Mucosa of gallbladder (tissue), 1 donor: Measurements from ENCODE around the gene CDKAL1. TPM values are rescaled to one million over a fixed set of nuclear protein-coding genes. Genes with fewer than 3 reads are reported as not detected.
"Not testable (repeated sequence)": the region's sequence is repeated elsewhere in the genome, so short reads cannot be mapped to it uniquely, and the experiment has no call there.

Source experiments
- DNase-seq: peaks from one replicate; pipeline ENCODE4 v3.0.0-alpha.2; 2020; ENCODE audit warnings: low spot score
- total RNA-seq: library from RNA; stranded (reverse); gene quantifications from one replicate; pipeline ENCODE4 v1.2.1, GENCODE V29; 2021
- donor health status: DM: no; HTN: no; CAD: no.

CDKAL1 gene
- total RNA-seq, 1 donor from 2014 or later = 13.1 TPM

- not testable (repeated sequence) for DNase-seq
Observed at GRCh38 chr6:20924094-20924493, 389.8 kb downstream of the CDKAL1 start.

DNA sequence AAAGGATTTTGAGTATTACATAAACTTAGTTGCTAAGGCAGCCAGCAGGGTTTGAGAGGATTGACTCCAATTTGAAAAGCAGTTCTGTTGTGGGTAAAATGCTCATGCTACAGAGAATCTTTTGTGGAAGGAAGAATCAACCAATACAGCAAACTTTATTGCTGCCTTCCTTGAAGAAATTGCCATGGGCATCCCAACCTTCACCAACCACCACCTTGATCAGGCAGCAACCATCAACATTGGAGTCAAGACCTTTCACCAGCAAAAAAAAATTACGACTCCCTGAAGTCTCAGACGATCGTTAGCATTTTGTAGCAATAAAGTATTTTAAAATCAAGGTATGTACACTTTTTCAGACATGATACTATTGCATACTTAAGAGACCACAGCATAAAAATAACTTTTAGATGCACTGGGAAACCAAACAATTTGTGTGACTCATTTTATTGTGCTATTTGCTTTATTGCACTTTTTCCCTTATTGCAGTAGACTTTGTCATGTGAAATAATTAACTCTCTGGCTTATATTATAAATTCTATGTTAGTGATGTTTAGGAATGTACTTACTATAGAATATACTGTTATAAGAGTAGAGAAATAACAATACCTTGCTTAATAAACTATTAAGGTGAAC lies 390.8 kb downstream of the CDKAL1 start:
- no peak for DNase-seq

- DNase-seq = no peak
Observed at GRCh38 chr6:20927130-20927860, 393.0 kb downstream of the CDKAL1 start.

- DNase-seq = no peak
Observed at GRCh38 chr6:20929283-20929682, 395.0 kb downstream of the CDKAL1 start.

- no peak for DNase-seq
Observed at GRCh38 chr6:20931093-20931492, 396.8 kb downstream of the CDKAL1 start.

DNA sequence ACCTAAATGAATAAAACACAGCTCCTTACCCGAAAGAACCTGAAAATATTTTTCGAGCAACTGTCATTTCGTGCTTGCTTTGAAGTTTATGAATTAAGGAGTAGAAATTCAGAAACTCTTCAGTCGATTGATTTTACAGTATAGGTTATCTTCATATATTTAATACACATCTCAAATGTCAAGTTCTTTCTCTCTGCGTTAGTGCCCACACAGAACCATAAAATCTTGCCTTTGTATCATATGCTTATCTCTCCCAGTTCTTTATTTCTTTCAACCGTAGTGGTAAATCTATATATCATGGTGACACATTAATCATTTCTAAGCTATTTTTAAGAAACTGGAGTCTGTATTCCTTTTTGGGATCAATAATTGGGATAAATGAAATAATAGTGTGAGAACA lies 397.5 kb downstream of the CDKAL1 start:
- DNase-seq = no peak

DNA sequence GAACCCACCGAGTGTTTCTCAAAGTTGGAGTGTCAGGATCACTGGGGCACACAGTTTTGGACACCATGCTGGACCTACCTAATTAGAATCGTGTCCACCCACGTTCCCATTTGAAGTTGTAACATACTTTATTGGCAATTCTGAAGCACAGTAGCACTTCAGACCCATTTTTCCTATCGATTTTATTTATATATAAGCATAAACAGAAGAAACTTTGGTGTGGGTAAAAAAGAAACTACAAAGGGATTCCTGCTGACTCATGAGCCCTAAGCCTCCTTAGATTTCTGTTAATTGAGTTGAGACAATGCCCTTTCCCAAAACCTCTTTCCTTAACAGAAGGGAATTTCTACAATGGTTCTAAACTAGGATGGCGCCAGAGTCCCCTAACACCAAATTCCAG lies 398.0 kb downstream of the CDKAL1 start:
- no peak for DNase-seq

- no peak for DNase-seq
Observed at GRCh38 chr6:20933057-20933788, 399.0 kb downstream of the CDKAL1 start.

GRCh38 chr6:20936949-20937348 lies 402.7 kb downstream of the CDKAL1 start:
- DNase-seq = no peak

DNA sequence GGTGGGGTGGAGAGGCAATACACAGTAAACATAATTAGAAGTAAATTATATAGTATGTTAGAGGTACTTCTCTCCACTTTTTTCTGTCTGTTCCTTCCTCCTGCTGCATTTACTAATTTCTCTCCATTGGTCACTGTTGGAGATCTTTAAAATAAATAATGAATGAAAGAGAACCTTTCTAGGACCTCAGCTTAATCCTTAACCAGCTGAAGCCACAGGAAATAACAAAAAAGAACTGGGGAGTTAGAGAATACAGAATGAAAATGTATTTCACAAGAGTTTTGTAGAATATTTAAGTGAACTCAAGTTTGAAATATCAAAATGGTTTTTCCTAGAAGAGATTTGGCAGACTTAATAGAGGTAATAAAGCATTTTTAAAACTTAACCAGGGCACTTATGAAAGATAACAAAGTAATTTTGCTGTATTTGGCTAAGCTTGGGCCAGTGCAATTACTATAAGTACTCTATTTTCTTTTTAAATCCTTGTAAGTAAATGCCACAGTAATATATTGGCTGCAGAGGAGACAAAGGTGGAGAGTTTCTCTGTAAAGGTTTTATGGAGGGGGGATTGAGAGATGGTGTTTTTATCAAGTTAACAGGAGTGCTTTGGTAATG lies 405.0 kb downstream of the CDKAL1 start:
- DNase-seq = no peak

DNA sequence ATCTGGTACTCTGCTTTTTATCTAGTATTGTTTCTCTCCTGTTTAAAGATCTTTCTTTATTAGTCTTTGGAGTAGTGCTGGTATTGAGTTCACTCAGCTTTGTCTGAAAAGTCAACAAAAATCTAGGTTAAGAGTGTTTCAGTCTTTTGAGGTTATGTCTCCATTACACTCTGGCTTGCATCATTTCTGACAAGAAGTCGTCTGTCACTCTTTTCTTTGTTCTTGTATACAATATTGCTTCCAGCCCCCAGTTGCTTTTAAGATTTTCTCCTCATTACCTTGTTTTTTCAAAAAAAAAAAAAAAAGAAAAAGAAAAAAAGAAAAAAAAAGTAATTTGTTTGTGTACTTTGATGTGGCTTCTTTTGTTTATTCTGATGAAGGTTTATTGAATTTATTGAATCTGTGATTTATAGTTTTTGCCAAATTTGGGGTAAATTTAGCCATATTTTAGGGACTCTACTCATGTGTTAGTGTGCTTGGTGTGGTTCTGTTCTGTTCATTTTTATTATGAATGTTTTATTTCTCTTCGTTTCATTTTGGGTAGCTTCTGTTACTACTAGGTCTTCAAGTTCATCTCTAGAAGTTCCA lies 408.9 kb downstream of the CDKAL1 start:
- no peak for DNase-seq

DNA sequence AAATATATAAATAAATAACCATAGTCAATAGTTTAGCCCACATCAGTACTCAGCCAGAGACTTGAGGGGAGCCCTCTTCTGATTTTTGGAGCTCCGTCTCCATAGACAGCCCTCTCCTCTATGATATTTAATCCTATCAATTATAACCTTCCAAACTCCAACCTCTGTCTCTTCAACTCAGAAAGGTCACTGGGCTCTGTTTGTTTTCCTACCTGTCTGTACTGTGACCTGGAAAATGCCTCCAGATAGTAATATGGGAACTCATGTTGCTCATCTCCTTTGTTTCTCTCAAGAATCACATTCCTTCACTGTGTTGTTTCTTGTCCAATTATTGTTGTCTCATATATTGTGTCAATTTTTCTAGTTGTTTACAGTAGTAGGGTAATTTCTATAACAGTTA lies 409.7 kb downstream of the CDKAL1 start:
- DNase-seq = no peak

DNA sequence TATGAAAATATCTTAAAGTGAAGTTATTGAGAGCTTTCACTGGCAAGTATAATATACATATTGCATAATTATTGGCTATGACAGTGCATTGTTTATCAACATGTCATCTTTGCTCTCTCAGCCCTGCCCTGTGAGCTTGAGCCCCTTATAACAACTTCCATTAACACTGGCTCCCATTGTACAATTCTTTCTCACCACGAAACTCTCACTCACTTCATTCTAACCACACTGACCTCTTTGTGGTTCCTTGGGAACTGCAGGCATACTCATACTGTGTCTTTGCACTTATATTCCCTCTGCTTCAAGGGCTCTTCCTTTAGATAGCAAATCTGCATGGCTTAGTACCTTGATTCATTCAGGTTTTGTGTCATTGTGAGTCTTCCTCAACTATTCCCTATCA lies 411.8 kb downstream of the CDKAL1 start:
- no peak for DNase-seq

GRCh38 chr6:20946890-20947289 lies 412.6 kb downstream of the CDKAL1 start:
- DNase-seq = no peak

GRCh38 chr6:20947977-20948376 lies 413.7 kb downstream of the CDKAL1 start:
- DNase-seq = no peak

GRCh38 chr6:20948556-20948955 lies 414.3 kb downstream of the CDKAL1 start:
- no peak for DNase-seq

DNA sequence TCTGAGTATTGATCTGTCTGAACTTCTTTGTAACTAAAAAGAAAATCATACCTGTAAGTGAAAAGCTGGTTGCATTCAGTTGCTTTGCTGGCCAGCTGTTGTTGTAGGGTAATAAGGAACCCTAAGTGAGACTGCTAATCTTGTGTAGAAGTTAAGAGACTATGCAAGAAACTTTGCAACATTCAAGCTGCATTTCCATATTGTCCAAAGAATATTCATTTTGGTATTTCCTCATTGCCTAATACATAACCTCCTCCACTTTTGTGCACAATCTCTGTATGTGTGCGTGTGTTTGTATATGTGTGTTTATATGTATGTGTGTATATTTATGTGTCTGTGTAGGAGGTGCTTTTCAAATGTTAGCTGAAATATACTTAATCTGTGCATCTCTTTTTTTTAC lies 414.9 kb downstream of the CDKAL1 start:
- no peak for DNase-seq

GRCh38 chr6:20952699-20953474 lies 418.6 kb downstream of the CDKAL1 start:
- DNase-seq = no peak

- DNase-seq = no peak
Observed at GRCh38 chr6:20954315-20954714, 420.1 kb downstream of the CDKAL1 start.

- DNase-seq = no peak
Observed at GRCh38 chr6:20955131-20955530, 420.9 kb downstream of the CDKAL1 start.

DNA sequence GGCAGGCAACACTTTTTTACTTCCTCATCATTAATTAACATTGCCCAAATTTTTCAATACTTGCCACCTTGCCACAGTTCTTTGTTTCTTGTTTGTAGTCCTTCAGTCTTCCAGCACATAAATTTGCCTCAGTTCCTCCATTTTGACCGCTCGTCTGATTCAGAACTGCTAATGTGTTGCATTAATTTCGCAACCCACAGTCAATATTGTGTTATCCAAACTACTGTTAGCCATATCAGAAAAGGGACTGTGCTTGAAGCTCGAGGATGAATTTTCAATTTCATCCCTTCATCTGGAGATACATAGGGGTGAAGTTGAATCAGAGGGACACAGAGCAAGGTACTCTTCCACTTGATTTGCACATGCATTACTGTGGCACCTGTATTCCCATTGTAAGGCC lies 421.5 kb downstream of the CDKAL1 start:
- DNase-seq = no peak
